Tibial nerve (tissue), 4 donors: Measurements from ENCODE around the gene CLIP4.

Experiments used
- EP300 ChIP-seq, 2 donors: sonication (generic); formaldehyde crosslinking; IDR thresholded peaks; one replicate each; pipeline ENCODE4 v1.6.1; 2017; ENCODE audit warnings: antibody characterized with exemption in 2 of 2, mild to moderate bottlenecking in 1 of 2
- POLR2A ChIP-seq, 2 donors: fragments of 450-650 bp; IDR thresholded peaks; one replicate each; pipeline ENCODE4 v1.6.1; 2017; ENCODE audit warnings: antibody characterized with exemption in 2 of 2, mild to moderate bottlenecking in 2 of 2, moderate library complexity in 2 of 2
- TF ChIP-seq, protein P1 (sequence below), 5 experiments: fragments of 200-600 bp in 3 of 5; fragments of 450-650 bp in 2 of 5; sonication (generic) in 3 of 5; IDR thresholded peaks; one replicate each; pipeline ENCODE4 v1.5.1; 2016 to 2019; ENCODE audit warnings: antibody characterized with exemption in 5 of 5, mild to moderate bottlenecking in 3 of 5, moderate library complexity in 2 of 5

DNA sequence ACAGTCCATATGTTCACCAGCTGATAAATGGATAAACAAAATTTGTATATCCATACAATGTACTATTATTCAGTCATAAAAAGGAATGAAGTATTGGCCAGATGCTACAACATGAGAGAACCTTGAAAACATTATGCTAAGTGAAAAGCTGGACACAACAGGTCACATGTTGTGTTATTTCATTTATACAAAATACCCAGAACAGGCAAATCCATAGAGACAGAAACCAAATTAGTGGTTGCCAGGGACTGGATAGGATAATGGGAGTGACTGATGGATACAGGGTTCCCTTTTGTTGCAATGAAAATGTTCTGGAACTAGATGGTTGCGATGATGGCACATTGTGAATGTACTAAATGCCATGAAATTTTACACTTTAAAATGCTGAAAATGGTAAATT lies 30.7 kb upstream of the CLIP4 start:
- TF ChIP-seq, protein P1, sequence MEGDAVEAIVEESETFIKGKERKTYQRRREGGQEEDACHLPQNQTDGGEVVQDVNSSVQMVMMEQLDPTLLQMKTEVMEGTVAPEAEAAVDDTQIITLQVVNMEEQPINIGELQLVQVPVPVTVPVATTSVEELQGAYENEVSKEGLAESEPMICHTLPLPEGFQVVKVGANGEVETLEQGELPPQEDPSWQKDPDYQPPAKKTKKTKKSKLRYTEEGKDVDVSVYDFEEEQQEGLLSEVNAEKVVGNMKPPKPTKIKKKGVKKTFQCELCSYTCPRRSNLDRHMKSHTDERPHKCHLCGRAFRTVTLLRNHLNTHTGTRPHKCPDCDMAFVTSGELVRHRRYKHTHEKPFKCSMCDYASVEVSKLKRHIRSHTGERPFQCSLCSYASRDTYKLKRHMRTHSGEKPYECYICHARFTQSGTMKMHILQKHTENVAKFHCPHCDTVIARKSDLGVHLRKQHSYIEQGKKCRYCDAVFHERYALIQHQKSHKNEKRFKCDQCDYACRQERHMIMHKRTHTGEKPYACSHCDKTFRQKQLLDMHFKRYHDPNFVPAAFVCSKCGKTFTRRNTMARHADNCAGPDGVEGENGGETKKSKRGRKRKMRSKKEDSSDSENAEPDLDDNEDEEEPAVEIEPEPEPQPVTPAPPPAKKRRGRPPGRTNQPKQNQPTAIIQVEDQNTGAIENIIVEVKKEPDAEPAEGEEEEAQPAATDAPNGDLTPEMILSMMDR (IDR thresholded peaks at IDR 0.05): no peak
- TF ChIP-seq EP300 (IDR thresholded peaks at IDR 0.05) (no peak), POLR2A (IDR thresholded peaks at IDR 0.05) (no peak)
